ENCODE results near the gene ZNF83.

ZNF83 gene

DNA sequence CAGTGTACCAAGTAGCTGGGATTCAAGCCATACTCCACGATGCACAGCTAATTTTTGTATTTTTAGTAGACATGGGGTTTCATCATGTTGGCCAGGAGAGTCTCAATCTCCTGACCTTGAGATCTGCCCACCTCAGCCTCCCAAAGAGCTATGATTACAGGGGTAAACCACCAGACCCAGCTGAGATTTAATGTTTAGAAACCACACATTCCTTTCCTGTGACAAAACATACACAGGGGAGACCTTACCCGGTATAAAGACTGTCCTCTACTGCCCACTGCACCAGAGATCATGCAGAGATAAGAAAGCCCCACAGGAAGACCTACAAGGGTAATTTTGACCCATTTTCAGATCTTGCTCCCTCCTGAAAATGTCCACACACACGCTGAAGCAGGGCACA is 22.8 kb upstream of the ZNF83 start:
- no peak overlapping the region for H3K4me3 ChIP-seq (ENCODE audit: low read length)
- no peak for TF ChIP-seq CTCF (IDR thresholded peaks at IDR 0.05; ENCODE audit: insufficient read depth, low read depth, low read length, missing control alignments)
- DNase-seq (ENCODE audit: low read depth), result no peak

DNA sequence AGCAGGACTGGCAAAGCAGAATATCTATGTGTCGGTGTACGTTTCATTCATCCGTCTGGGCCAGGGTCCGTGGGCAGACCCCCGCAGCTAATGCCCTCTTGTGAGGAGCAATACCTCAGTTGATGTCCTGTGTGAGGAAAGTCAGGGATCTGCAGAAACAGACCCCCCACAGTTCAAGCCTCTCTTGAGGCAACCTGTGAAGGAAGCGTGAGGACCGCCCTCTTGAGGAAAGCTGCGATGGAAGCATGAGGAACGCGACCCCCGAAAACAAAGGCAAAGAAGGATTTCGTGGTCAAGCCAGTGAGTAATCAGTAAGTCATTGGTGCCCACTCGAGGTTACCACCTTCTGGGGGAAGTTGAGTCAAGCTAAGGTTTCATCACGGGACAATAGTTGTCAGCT is 20.9 kb upstream of the ZNF83 start:
- no peak for TF ChIP-seq CTCF (IDR thresholded peaks at IDR 0.05; ENCODE audit: insufficient read depth, low read depth, low read length, missing control alignments)
- no peak overlapping the region for H3K4me3 ChIP-seq (ENCODE audit: low read length)
- no peak for DNase-seq (ENCODE audit: low read depth)

- TF ChIP-seq CTCF (IDR thresholded peaks at IDR 0.05; ENCODE audit: insufficient read depth, low read depth, low read length, missing control alignments), result no peak
- no peak for DNase-seq (ENCODE audit: low read depth)
- H3K4me3 ChIP-seq (ENCODE audit: low read length), result no peak overlapping the region
These were observed 20.4 kb upstream of the ZNF83 start for GRCh38 chr19:52658595-52658994.

DNA sequence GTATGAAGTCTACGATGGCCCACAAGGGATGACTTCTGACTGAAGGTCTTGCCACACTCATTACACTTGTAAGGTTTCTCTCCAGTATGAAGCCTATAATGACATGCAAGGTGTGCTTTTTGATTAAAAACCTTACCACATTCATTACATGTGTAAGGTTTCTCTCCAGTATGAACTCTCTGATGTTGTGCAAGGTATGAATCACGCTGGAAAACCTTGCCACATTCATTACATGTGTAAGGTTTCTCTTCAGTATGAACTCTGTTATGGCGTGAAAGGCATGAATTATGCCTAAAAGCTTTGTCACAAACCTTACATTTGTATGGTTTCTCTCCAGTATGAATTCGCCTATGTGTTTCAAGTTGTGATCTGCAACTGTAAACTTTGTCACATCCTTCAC is 15.0 kb upstream of the ZNF83 start:
- no peak for TF ChIP-seq CTCF (IDR thresholded peaks at IDR 0.05; ENCODE audit: insufficient read depth, low read depth, low read length, missing control alignments)
- DNase-seq (ENCODE audit: low read depth), result peak; percentile 41
- H3K4me3 ChIP-seq (ENCODE audit: low read length), result no peak overlapping the region

DNA sequence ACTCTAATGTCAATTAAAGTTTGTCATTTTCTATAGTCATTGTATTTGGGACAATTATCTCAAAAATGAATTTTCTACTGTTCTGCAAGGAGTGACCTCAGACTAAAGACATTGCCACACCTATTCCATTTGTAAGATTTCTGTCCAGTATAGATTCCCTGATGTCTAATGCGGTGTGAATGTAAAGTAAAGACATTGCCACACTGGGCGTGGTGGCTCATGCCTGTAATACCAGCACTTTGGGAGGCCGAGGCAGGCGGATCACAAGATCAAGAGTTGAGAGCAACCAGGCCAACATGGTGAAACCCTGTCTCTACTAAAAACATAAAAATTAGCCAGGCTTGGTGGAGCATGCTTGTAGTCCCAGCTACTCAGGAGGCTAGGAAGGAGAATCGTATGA is 13.8 kb upstream of the ZNF83 start:
- TF ChIP-seq CTCF (IDR thresholded peaks at IDR 0.05; ENCODE audit: insufficient read depth, low read depth, low read length, missing control alignments), result no peak
- H3K4me3 ChIP-seq (ENCODE audit: low read length), result no peak overlapping the region
- DNase-seq (ENCODE audit: low read depth), result no peak

DNA sequence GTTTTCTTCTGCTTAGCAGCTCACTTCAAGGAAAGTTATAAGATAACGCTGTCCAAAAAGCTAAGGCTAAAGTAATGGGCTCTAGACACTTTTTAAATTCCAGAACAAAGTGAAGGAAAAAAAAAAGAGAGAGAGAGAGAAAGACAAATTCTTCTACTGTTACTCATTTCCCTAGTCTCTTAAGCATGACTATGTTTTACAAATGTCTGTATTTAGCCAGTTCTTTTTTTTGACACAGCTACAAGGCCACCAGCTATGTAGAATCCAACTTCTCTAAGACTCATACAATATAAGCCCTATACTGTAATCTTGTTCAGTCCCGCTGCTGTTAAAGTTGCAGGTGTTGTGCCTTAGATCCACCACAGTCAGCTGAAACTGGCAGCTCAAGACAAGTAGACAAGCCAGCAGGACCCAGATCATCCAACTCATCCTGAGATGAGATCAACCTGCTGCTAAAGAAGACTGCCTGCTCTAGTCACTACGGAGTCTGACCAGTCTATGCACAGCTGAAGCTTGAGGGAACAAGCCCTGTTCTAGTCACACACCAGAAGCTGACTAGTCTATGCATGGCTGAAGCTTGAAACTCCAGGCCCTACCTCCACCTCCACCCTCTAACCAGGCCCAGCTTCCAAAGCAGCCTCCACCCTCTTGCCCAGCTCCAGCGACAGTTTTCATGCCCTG is 10.3 kb upstream of the ZNF83 start:
- DNase-seq (ENCODE audit: low read depth), result peak; percentile 36
- no peak for TF ChIP-seq CTCF (IDR thresholded peaks at IDR 0.05; ENCODE audit: insufficient read depth, low read depth, low read length, missing control alignments)
- H3K4me3 ChIP-seq (ENCODE audit: low read length), result no peak overlapping the region

GRCh38 chr19:52646571-52647217 is 8.5 kb upstream of the ZNF83 start:
- peak; percentile 6 for DNase-seq (ENCODE audit: low read depth)
- TF ChIP-seq CTCF (IDR thresholded peaks at IDR 0.05; ENCODE audit: insufficient read depth, low read depth, low read length, missing control alignments), result no peak
- H3K4me3 ChIP-seq (ENCODE audit: low read length), result no peak overlapping the region

Measured in epithelial cell of esophagus (primary cell).